Activated CD8-positive, alpha-beta memory T cell treated with anti-CD3 and anti-CD28 coated beads, Interleukin-2, amount 50 U/mL, for 24 hours (primary cell): ENCODE measurements around the gene SLC26A1.
"Not testable (repeated sequence)": the region's sequence is repeated elsewhere in the genome, so short reads cannot be mapped to it uniquely, and the experiment has no call there.

Source experiments
- DNase-seq: peaks from one replicate; pipeline ENCODE4 v3.0.0-alpha.2; 2020; ENCODE audit errors: extremely low read depth

The SLC26A1 gene

GRCh38 chr4:985123-985830 is 7.9 kb downstream of the SLC26A1 start:
- DNase-seq = peak; percentile 35

- DNase-seq = no peak
Measured at GRCh38 chr4:984336-985054, 8.7 kb downstream of the SLC26A1 start.

- no peak for DNase-seq
Measured at GRCh38 chr4:982814-983213, 10.4 kb downstream of the SLC26A1 start.

- DNase-seq = no peak
Measured at GRCh38 chr4:982291-982690, 10.9 kb downstream of the SLC26A1 start.

- DNase-seq = no peak
Measured at GRCh38 chr4:978957-979701, 14.1 kb downstream of the SLC26A1 start.

GRCh38 chr4:976016-976415 is 17.2 kb downstream of the SLC26A1 start:
- DNase-seq = not testable (repeated sequence)

- DNase-seq = no peak
Measured at GRCh38 chr4:974668-975067, 18.5 kb downstream of the SLC26A1 start.

GRCh38 chr4:973431-974397 is 19.5 kb downstream of the SLC26A1 start, which contains the start of gene DGKQ:
DGKQ (minus strand) TSS chr4:973569; CDS start chr4:973482, 87 bp downstream.
- DNase-seq = peak; percentile 49

- DNase-seq = no peak
Measured at GRCh38 chr4:972651-973424, 20.4 kb downstream of the SLC26A1 start.

- no peak for DNase-seq
Measured at GRCh38 chr4:971666-972500, 21.3 kb downstream of the SLC26A1 start.

- DNase-seq = no peak
Measured at GRCh38 chr4:970854-971520, 22.2 kb downstream of the SLC26A1 start.

- DNase-seq = no peak
Measured at GRCh38 chr4:970046-970745, 23.0 kb downstream of the SLC26A1 start.

GRCh38 chr4:968621-969394 is 24.4 kb downstream of the SLC26A1 start:
- DNase-seq = no peak

GRCh38 chr4:968221-968620 is 25.0 kb downstream of the SLC26A1 start:
- no peak for DNase-seq

- DNase-seq = no peak
Measured at GRCh38 chr4:967113-968104, 25.8 kb downstream of the SLC26A1 start.
